SK-N-SH treated with all-trans-retinoic acid at 6 μM for 48 hours (cell line): ENCODE measurements around the gene AGPAT3.

Experiments used
- ATAC-seq: fragments of 200-7000 bp; cut with Tn5 transposase; 3 replicates; pipeline ENCODE4 v1.9.1; 2020; ENCODE audit warnings: mild to moderate bottlenecking, moderate library complexity
- ARNTL ChIP-seq: fragments of 450-650 bp; formaldehyde crosslinking; IDR thresholded peaks from 2 replicates; pipeline ENCODE4 v1.5.0; 2020; ENCODE audit warnings: low read depth, mild to moderate bottlenecking, moderate library complexity, borderline replicate concordance
- CSDC2 ChIP-seq: fragments of 250-450 bp; sonication (Bioruptor Pico); IDR thresholded peaks from 2 replicates; pipeline ENCODE4 v1.5.0; 2020; ENCODE audit warnings: mild to moderate bottlenecking, moderate library complexity
- CSRNP3 ChIP-seq: fragments of 250-450 bp; sonication (Bioruptor Pico); IDR thresholded peaks from 2 replicates; pipeline ENCODE4 v1.5.1; 2021; ENCODE audit warnings: mild to moderate bottlenecking, moderate library complexity
- ESRRG ChIP-seq: fragments of 250-450 bp; sonication (Bioruptor Pico); IDR thresholded peaks from 2 replicates; pipeline ENCODE4 v1.6.1; 2021; ENCODE audit warnings: mild to moderate bottlenecking
- GLIS3 ChIP-seq: fragments of 250-450 bp; sonication (Bioruptor Pico); IDR thresholded peaks from 2 replicates; pipeline ENCODE4 v1.5.0; 2020; ENCODE audit warnings: mild to moderate bottlenecking, moderate library complexity
- ISL1 ChIP-seq: fragments of 250-450 bp; sonication (Bioruptor Pico); IDR thresholded peaks from 2 replicates; pipeline ENCODE4 v2.1.2; 2022; ENCODE audit warnings: mild to moderate bottlenecking, moderate library complexity
- PATZ1 ChIP-seq: fragments of 250-450 bp; sonication (Bioruptor Pico); IDR thresholded peaks from 2 replicates; pipeline ENCODE4 v1.8.0; 2020; ENCODE audit warnings: mild to moderate bottlenecking, moderate library complexity, borderline replicate concordance
- POU6F1 ChIP-seq: fragments of 250-450 bp; sonication (Bioruptor Pico); IDR thresholded peaks from 2 replicates; pipeline ENCODE4 v1.8.0; 2021; ENCODE audit warnings: low read depth, mild to moderate bottlenecking, moderate library complexity, borderline replicate concordance
- PPARA ChIP-seq: fragments of 250-450 bp; sonication (Bioruptor Pico); IDR thresholded peaks from 2 replicates; pipeline ENCODE4 v1.5.0; 2020; ENCODE audit warnings: mild to moderate bottlenecking, borderline replicate concordance
- RARB ChIP-seq: fragments of 250-450 bp; sonication (Bioruptor Pico); IDR thresholded peaks from 2 replicates; pipeline ENCODE4 v1.8.0; 2021; ENCODE audit warnings: mild to moderate bottlenecking, moderate library complexity
- SNAI2 ChIP-seq: fragments of 250-450 bp; sonication (Bioruptor Pico); IDR thresholded peaks from 2 replicates; pipeline ENCODE4 v1.5.0; 2020; ENCODE audit warnings: mild to moderate bottlenecking, moderate library complexity
- TCF4 ChIP-seq: fragments of 250-450 bp; sonication (Bioruptor Pico); IDR thresholded peaks from 2 replicates; pipeline ENCODE4 v1.8.0; 2021; ENCODE audit warnings: mild to moderate bottlenecking, moderate library complexity, borderline replicate concordance
- TOX ChIP-seq: fragments of 250-450 bp; sonication (Bioruptor Pico); IDR thresholded peaks from 2 replicates; pipeline ENCODE4 v1.8.0; 2021; ENCODE audit warnings: mild to moderate bottlenecking, moderate library complexity, borderline replicate concordance
- TSHZ2 ChIP-seq: fragments of 250-450 bp; sonication (Bioruptor Pico); IDR thresholded peaks from 2 replicates; pipeline ENCODE4 v1.5.0; 2020; ENCODE audit warnings: mild to moderate bottlenecking, moderate library complexity
- ZC3H10 ChIP-seq: fragments of 250-450 bp; sonication (Bioruptor Pico); IDR thresholded peaks from 2 replicates; pipeline ENCODE4 v1.5.1; 2021; ENCODE audit warnings: mild to moderate bottlenecking, moderate library complexity
- ZFP30 ChIP-seq: fragments of 450-650 bp; formaldehyde crosslinking; IDR thresholded peaks from 2 replicates; pipeline ENCODE4 v1.5.0; 2022; ENCODE audit warnings: mild to moderate bottlenecking, moderate library complexity
- ZNF565 ChIP-seq: fragments of 450-650 bp; formaldehyde crosslinking; conservative IDR thresholded peaks from 2 replicates; pipeline ENCODE4 v1.5.0; 2020; ENCODE audit warnings: low read depth, mild to moderate bottlenecking, moderate library complexity
- ZNF70 ChIP-seq: fragments of 450-650 bp; formaldehyde crosslinking; IDR thresholded peaks from 2 replicates; pipeline ENCODE4 v1.5.0; 2020; ENCODE audit warnings: mild to moderate bottlenecking, moderate library complexity
- ZNF8 ChIP-seq: fragments of 450-650 bp; formaldehyde crosslinking; IDR thresholded peaks from 2 replicates; pipeline ENCODE4 v1.5.0; 2020; ENCODE audit warnings: mild to moderate bottlenecking, moderate library complexity

The AGPAT3 gene

GRCh38 chr21:43846430-43846829 lies 18.6 kb upstream of the AGPAT3 start:
- TF ChIP-seq ZFP30 (CRISPR knock-in tag): no peak
- TF ChIP-seq ZNF8 (CRISPR knock-in tag): no peak
- TF ChIP-seq CSRNP3: no peak
- no peak for TF ChIP-seq RARB
- no peak for TF ChIP-seq POU6F1 (CRISPR knock-in tag)
- TF ChIP-seq PATZ1 (CRISPR knock-in tag): no peak
- no peak for TF ChIP-seq GLIS3
- TF ChIP-seq SNAI2 (CRISPR knock-in tag): no peak
- no peak for TF ChIP-seq ESRRG (CRISPR knock-in tag)
- no peak for TF ChIP-seq CSDC2
- TF ChIP-seq ISL1: no peak
- TF ChIP-seq TSHZ2: no peak
- TF ChIP-seq ZNF565 (CRISPR knock-in tag): no peak
- no peak for TF ChIP-seq TCF4 (CRISPR knock-in tag)
- no peak for TF ChIP-seq ARNTL
- TF ChIP-seq ZC3H10: no peak
- no peak for TF ChIP-seq TOX (CRISPR knock-in tag)
- TF ChIP-seq PPARA (CRISPR knock-in tag): no peak
- no peak for ATAC-seq

- TF ChIP-seq POU6F1 (CRISPR knock-in tag) (no peak), ZC3H10 (no peak), TCF4 (CRISPR knock-in tag) (no peak), ZNF70 (CRISPR knock-in tag) (no peak), ESRRG (CRISPR knock-in tag) (no peak), PPARA (CRISPR knock-in tag) (no peak), CSDC2 (no peak)
- no peak for ATAC-seq
Measured at GRCh38 chr21:43847301-43847700, 17.7 kb upstream of the AGPAT3 start.

GRCh38 chr21:43848771-43849170 lies 16.3 kb upstream of the AGPAT3 start:
- ATAC-seq: no peak
- TF ChIP-seq TCF4 (CRISPR knock-in tag) (no peak), POU6F1 (CRISPR knock-in tag) (no peak), RARB (no peak)
